Astrocyte (in vitro differentiated cells and primary cell): ENCODE measurements around the gene ZNF462. TPM values are rescaled to one million over a fixed set of nuclear protein-coding genes. Genes with fewer than 3 reads are reported as not detected.

Experiments
- DNase-seq: peaks from one replicate; pipeline ENCODE4 v3.0.0-alpha.2; 2010; ENCODE audit warnings: low read depth
- FAIRE-seq: peaks from 2 replicates; lab custom pipeline; 2011; peaks lifted over from hg19 to GRCh38; lab: Jason Lieb, UNC
- H2AFZ ChIP-seq: 2 replicates; pipeline ENCODE4 v1.6.0; 2012; ENCODE audit warnings: low read depth, low read length, inconsistent platforms
- H3K27ac ChIP-seq: 2 replicates; pipeline ENCODE4 v1.5.1; 2011; ENCODE audit warnings: low read depth, low read length, inconsistent platforms
- H3K27me3 ChIP-seq: 2 replicates; pipeline ENCODE4 v1.6.0; 2011; ENCODE audit warnings: low read length, inconsistent platforms; ENCODE audit not compliant: insufficient read depth
- H3K36me3 ChIP-seq: 2 replicates; pipeline ENCODE4 v1.5.1; 2011; ENCODE audit warnings: low read length, inconsistent platforms; ENCODE audit not compliant: insufficient read depth
- H3K4me1 ChIP-seq: 2 replicates; pipeline ENCODE4 v1.5.1; 2011; ENCODE audit warnings: low read length, inconsistent platforms; ENCODE audit not compliant: insufficient read depth
- H3K4me2 ChIP-seq: 2 replicates; pipeline ENCODE4 v1.6.0; 2012; ENCODE audit warnings: low read length, inconsistent platforms
- H3K4me3 ChIP-seq: 2 replicates; pipeline ENCODE4 v1.5.1; 2011; ENCODE audit warnings: low read depth, mild to moderate bottlenecking, low read length, inconsistent platforms; ENCODE audit not compliant: insufficient read depth
- H3K79me2 ChIP-seq: 2 replicates; pipeline ENCODE4 v1.6.0; 2012; ENCODE audit warnings: mild to moderate bottlenecking, low read length, inconsistent platforms; ENCODE audit not compliant: insufficient read depth
- H3K9ac ChIP-seq: 2 replicates; pipeline ENCODE4 v1.6.0; 2012; ENCODE audit warnings: mild to moderate bottlenecking, low read length, inconsistent platforms
- H3K9me3 ChIP-seq: 2 replicates; pipeline ENCODE4 v1.5.1; 2012; ENCODE audit warnings: low read depth, mild to moderate bottlenecking, low read length, inconsistent platforms; ENCODE audit not compliant: insufficient read depth
- H4K20me1 ChIP-seq: 2 replicates; pipeline ENCODE4 v1.6.0; 2012; ENCODE audit warnings: low read length, inconsistent platforms; ENCODE audit not compliant: insufficient read depth
- H3K27ac Mint-ChIP-seq: one replicate; pipeline ENCODE4 v1.8.0; 2021; ENCODE audit warnings: mild to moderate bottlenecking, mixed read lengths; ENCODE audit not compliant: unreplicated experiment
- H3K27me3 Mint-ChIP-seq: one replicate; pipeline ENCODE4 v1.8.0; 2021; ENCODE audit warnings: low read depth, mixed read lengths; ENCODE audit not compliant: unreplicated experiment
- H3K36me3 Mint-ChIP-seq: one replicate; pipeline ENCODE4 v1.8.0; 2021; ENCODE audit warnings: low read depth, mixed read lengths; ENCODE audit not compliant: unreplicated experiment
- H3K4me1 Mint-ChIP-seq: one replicate; pipeline ENCODE4 v1.8.0; 2021; ENCODE audit warnings: low read depth, mixed read lengths; ENCODE audit not compliant: unreplicated experiment
- H3K4me3 Mint-ChIP-seq: one replicate; pipeline ENCODE4 v1.8.0; 2021; ENCODE audit warnings: mild to moderate bottlenecking, moderate library complexity, mixed read lengths; ENCODE audit not compliant: unreplicated experiment
- H3K9me3 Mint-ChIP-seq: one replicate; pipeline ENCODE4 v1.8.0; 2021; ENCODE audit warnings: mild to moderate bottlenecking, mixed read lengths; ENCODE audit not compliant: unreplicated experiment
- CTCF ChIP-seq: IDR thresholded peaks from 2 replicates; pipeline ENCODE4 v1.5.1; 2011; ENCODE audit warnings: low read depth, mild to moderate bottlenecking, inconsistent platforms, low read length, moderate library complexity; ENCODE audit not compliant: insufficient read depth
- EZH2 ChIP-seq: IDR thresholded peaks from 2 replicates; pipeline ENCODE4 v1.6.1; 2012; ENCODE audit warnings: mild to moderate bottlenecking, low read length, inconsistent platforms; ENCODE audit not compliant: insufficient read depth
- total RNA-seq: library from RNA; stranded (reverse); gene quantifications from 2 replicates; pipeline ENCODE4 v1.2.1, GENCODE V29; 2021

ZNF462 gene
- total RNA-seq, 1 donor from 2014 or later: 126 TPM

GRCh38 chr9:107008447-107008846, 145.5 kb downstream of the ZNF462 start:
- no peaks in the 10 kb centered on the region for H3K4me1 Mint-ChIP-seq
- no peak overlapping the region for H3K9ac ChIP-seq
- no peak overlapping the region for H2AFZ ChIP-seq
- FAIRE-seq: no peak
- peaks cover 37% of the 10 kb centered on the region for H3K36me3 Mint-ChIP-seq
- no peaks in the 10 kb centered on the region for H3K27me3 Mint-ChIP-seq
- peaks cover 4% of the 10 kb centered on the region for H4K20me1 ChIP-seq
- peaks cover 21% of the 10 kb centered on the region for H3K36me3 ChIP-seq
- no peaks in the 10 kb centered on the region for H3K27me3 ChIP-seq
- peaks cover 2% of the 10 kb centered on the region for H3K9me3 Mint-ChIP-seq
- H3K27ac Mint-ChIP-seq: no peak overlapping the region
- TF ChIP-seq EZH2 (no peak), CTCF (no peak)
- H3K4me3 ChIP-seq: no peak overlapping the region
- no peaks in the 10 kb centered on the region for H3K4me1 ChIP-seq
- H3K4me2 ChIP-seq: no peak overlapping the region
- no peak for DNase-seq
- no peak overlapping the region for H3K4me3 Mint-ChIP-seq
- H3K9me3 ChIP-seq: no peaks in the 10 kb centered on the region
- H3K27ac ChIP-seq: no peak overlapping the region
- peaks cover 3% of the 10 kb centered on the region for H3K79me2 ChIP-seq

GRCh38 chr9:107016383-107016782, 153.4 kb downstream of the ZNF462 start:
- no peak for DNase-seq
- H3K4me1 Mint-ChIP-seq: peaks cover 27% of the 10 kb centered on the region
- H3K4me3 Mint-ChIP-seq: no peak overlapping the region

GRCh38 chr9:107018861-107019545, 156.0 kb downstream of the ZNF462 start:
- Histone ChIP-seq H3K36me3 (no peaks in the 10 kb centered on the region), H3K4me3 (peak overlapping the region; percentile 13), H3K27me3 (peaks cover 7% of the 10 kb centered on the region), H3K9ac (peak overlapping the region; percentile 45), H3K4me2 (peak overlapping the region; percentile 72), H3K4me1 (peaks cover 18% of the 10 kb centered on the region), H3K9me3 (peaks cover 7% of the 10 kb centered on the region), H2AFZ (no peak overlapping the region), H4K20me1 (peaks cover 6% of the 10 kb centered on the region), H3K79me2 (no peaks in the 10 kb centered on the region), H3K27ac (peak overlapping the region; percentile 28)
- peak overlapping the region; percentile 89 for H3K27ac Mint-ChIP-seq
- TF ChIP-seq EZH2: no peak
- no peak for TF ChIP-seq CTCF
- peaks cover 37% of the 10 kb centered on the region for H3K4me1 Mint-ChIP-seq
- peak; percentile 56 for FAIRE-seq
- peak overlapping the region; percentile 42 for H3K4me3 Mint-ChIP-seq
- peaks cover 13% of the 10 kb centered on the region for H3K36me3 Mint-ChIP-seq
- H3K27me3 Mint-ChIP-seq: no peaks in the 10 kb centered on the region
- peaks cover 12% of the 10 kb centered on the region for H3K9me3 Mint-ChIP-seq
- peak; percentile 91 for DNase-seq

More at GRCh38 chr9:107016383-107016782, 153.4 kb downstream of the ZNF462 start:
- no peaks in the 10 kb centered on the region for H3K27me3 Mint-ChIP-seq
- H4K20me1 ChIP-seq: peaks cover 6% of the 10 kb centered on the region
- no peak overlapping the region for H3K27ac Mint-ChIP-seq
- H3K27ac ChIP-seq: no peak overlapping the region
- H3K36me3 Mint-ChIP-seq: peaks cover 16% of the 10 kb centered on the region
- peaks cover 7% of the 10 kb centered on the region for H3K9me3 ChIP-seq
- H2AFZ ChIP-seq: no peak overlapping the region
- peaks cover 2% of the 10 kb centered on the region for H3K36me3 ChIP-seq
- FAIRE-seq: no peak
- H3K9me3 Mint-ChIP-seq: peaks cover 7% of the 10 kb centered on the region
- H3K4me1 ChIP-seq: peaks cover 17% of the 10 kb centered on the region
- no peaks in the 10 kb centered on the region for H3K79me2 ChIP-seq
- H3K27me3 ChIP-seq: no peaks in the 10 kb centered on the region
- TF ChIP-seq EZH2: no peak
- H3K4me2 ChIP-seq: no peak overlapping the region
- H3K4me3 ChIP-seq: no peak overlapping the region
- no peak overlapping the region for H3K9ac ChIP-seq
